Measurements from ENCODE around the gene GRK1.
"Not testable (repeated sequence)": the region's sequence is repeated elsewhere in the genome, so short reads cannot be mapped to it uniquely, and the experiment has no call there.

Gene GRK1

GRCh38 chr13:113750554-113751399 lies 83.8 kb downstream of the GRK1 start:
- H3K79me2 ChIP-seq (ENCODE audit: insufficient read depth, low read length), result no peaks in the 10 kb centered on the region
- H3K4me2 ChIP-seq (ENCODE audit: low read depth, low read length, poor library complexity, severe bottlenecking), result no peak overlapping the region
- H3K9me3 ChIP-seq (ENCODE audit: insufficient read depth, low read length), result peaks cover 14% of the 10 kb centered on the region; the same call in 1 of the 2 replicates
- H3K27ac ChIP-seq (ENCODE audit: low read depth, low read length), result no peak overlapping the region
- H3K9me2 ChIP-seq (replicated peaks; ENCODE audit: insufficient read depth, low read length), result no peaks in the 10 kb centered on the region
- no peaks in the 10 kb centered on the region for H4K20me1 ChIP-seq (ENCODE audit: low read depth, low read length)
- no peak overlapping the region for H3K9ac ChIP-seq (ENCODE audit: low read length)
- H3F3A ChIP-seq (ENCODE audit: insufficient read depth), result no peaks in the 10 kb centered on the region
- H3K36me3 ChIP-seq (ENCODE audit: low read length), result no peaks in the 10 kb centered on the region
- no peak for TF ChIP-seq EZH2phosphoT487 (conservative IDR thresholded peaks at IDR 0.05; ENCODE audit: low read length)
- TF ChIP-seq, protein P1, sequence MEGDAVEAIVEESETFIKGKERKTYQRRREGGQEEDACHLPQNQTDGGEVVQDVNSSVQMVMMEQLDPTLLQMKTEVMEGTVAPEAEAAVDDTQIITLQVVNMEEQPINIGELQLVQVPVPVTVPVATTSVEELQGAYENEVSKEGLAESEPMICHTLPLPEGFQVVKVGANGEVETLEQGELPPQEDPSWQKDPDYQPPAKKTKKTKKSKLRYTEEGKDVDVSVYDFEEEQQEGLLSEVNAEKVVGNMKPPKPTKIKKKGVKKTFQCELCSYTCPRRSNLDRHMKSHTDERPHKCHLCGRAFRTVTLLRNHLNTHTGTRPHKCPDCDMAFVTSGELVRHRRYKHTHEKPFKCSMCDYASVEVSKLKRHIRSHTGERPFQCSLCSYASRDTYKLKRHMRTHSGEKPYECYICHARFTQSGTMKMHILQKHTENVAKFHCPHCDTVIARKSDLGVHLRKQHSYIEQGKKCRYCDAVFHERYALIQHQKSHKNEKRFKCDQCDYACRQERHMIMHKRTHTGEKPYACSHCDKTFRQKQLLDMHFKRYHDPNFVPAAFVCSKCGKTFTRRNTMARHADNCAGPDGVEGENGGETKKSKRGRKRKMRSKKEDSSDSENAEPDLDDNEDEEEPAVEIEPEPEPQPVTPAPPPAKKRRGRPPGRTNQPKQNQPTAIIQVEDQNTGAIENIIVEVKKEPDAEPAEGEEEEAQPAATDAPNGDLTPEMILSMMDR (IDR thresholded peaks at IDR 0.05; ENCODE audit: insufficient read depth, low read length, poor library complexity, severe bottlenecking), result no peak
- no peaks in the 10 kb centered on the region for H3K27me3 ChIP-seq (ENCODE audit: low read length)
- H3K4me3 ChIP-seq (ENCODE audit: insufficient read depth, low read length, poor library complexity, severe bottlenecking), result no peak overlapping the region
- H2AFZ ChIP-seq (ENCODE audit: low read depth, low read length, severe bottlenecking), result no peak overlapping the region

- no peaks in the 10 kb centered on the region for H3K36me3 ChIP-seq (ENCODE audit: low read length)
- H3K4me2 ChIP-seq (ENCODE audit: low read depth, low read length, poor library complexity, severe bottlenecking), result no peak overlapping the region
- no peak overlapping the region for H2AFZ ChIP-seq (ENCODE audit: low read depth, low read length, severe bottlenecking)
- H3K9me2 ChIP-seq (replicated peaks; ENCODE audit: insufficient read depth, low read length), result no peaks in the 10 kb centered on the region
- H3K4me3 ChIP-seq (ENCODE audit: insufficient read depth, low read length, poor library complexity, severe bottlenecking), result no peak overlapping the region
- peaks cover 14% of the 10 kb centered on the region; the same call in 1 of the 2 replicates for H3K9me3 ChIP-seq (ENCODE audit: insufficient read depth, low read length)
- no peaks in the 10 kb centered on the region for H3F3A ChIP-seq (ENCODE audit: insufficient read depth)
- no peaks in the 10 kb centered on the region for H3K27me3 ChIP-seq (ENCODE audit: low read length)
- no peaks in the 10 kb centered on the region for H4K20me1 ChIP-seq (ENCODE audit: low read depth, low read length)
- no peak overlapping the region for H3K27ac ChIP-seq (ENCODE audit: low read depth, low read length)
- TF ChIP-seq, protein P1 (IDR thresholded peaks at IDR 0.05; ENCODE audit: insufficient read depth, low read length, poor library complexity, severe bottlenecking), result no peak
- no peak for TF ChIP-seq EZH2phosphoT487 (conservative IDR thresholded peaks at IDR 0.05; ENCODE audit: low read length)
- H3K79me2 ChIP-seq (ENCODE audit: insufficient read depth, low read length), result no peaks in the 10 kb centered on the region
- H3K9ac ChIP-seq (ENCODE audit: low read length), result no peak overlapping the region
Measured at GRCh38 chr13:113751491-113751890, 84.5 kb downstream of the GRK1 start.

GRCh38 chr13:113752211-113752986 lies 85.4 kb downstream of the GRK1 start:
- H3K27me3 ChIP-seq (ENCODE audit: low read length); H3K9me2 ChIP-seq (replicated peaks; ENCODE audit: insufficient read depth, low read length); H3K9ac ChIP-seq (ENCODE audit: low read length); H3K36me3 ChIP-seq (ENCODE audit: low read length); H3K79me2 ChIP-seq (ENCODE audit: insufficient read depth, low read length); H2AFZ ChIP-seq (ENCODE audit: low read depth, low read length, severe bottlenecking); H3K4me2 ChIP-seq (ENCODE audit: low read depth, low read length, poor library complexity, severe bottlenecking); H3F3A ChIP-seq (ENCODE audit: insufficient read depth); H3K4me3 ChIP-seq (ENCODE audit: insufficient read depth, low read length, poor library complexity, severe bottlenecking); H4K20me1 ChIP-seq (ENCODE audit: low read depth, low read length); H3K27ac ChIP-seq (ENCODE audit: low read depth, low read length): not testable (repeated sequence)
- H3K9me3 ChIP-seq (ENCODE audit: insufficient read depth, low read length), result peaks cover 14% of the 10 kb centered on the region; the same call in 1 of the 2 replicates

All from SU-DHL-6 (cell line).